Measurements from ENCODE around the gene NPSR1. TPM values are rescaled to one million over a fixed set of nuclear protein-coding genes. Genes with fewer than 3 reads are reported as not detected.

The NPSR1 gene
- total RNA-seq, 4 donors from 2014 or later, result not detected

DNA sequence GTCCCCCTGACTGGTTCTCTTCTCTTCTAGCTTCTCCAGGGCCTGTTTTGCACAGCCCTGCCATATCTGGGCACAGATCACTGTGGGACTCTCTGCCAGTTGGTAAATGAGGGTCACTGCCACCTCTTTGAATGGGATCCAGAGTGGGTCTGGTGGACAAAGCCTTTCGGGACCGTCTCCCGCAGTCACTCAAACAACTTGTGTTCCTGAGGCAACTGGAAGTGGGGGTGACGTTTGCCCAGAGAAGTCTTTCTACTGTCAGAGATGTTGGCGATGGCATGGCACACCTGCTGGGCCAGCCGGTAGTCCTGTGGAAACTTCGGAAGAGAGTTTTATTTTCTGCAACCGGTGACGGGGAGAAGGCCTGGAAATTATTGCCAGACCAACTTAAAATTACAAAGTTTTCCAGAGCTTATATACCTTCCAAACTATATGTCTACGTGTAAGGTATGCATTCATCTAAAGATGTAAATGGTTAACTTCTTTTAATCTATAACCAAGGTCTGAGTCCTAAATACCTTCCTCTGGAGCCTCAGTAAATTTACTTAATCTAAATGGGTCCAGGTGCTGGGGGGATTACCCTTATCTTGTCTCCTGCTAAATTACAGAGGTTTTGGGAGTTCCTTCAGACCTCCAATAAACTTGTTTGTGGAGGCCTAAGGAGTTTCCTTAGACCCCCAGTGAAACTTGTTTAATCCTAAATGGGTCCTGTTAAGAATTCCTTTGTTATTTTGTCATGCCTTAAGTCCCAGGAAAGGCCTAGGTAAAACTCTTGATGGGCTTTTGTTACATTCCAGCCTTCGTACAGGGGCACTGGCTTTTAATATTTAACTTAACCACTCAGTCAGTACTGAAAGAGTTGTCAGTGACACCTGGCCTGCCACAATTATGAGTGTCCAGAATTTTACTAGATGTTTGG, 94.0 kb downstream of the NPSR1 start:
- DNase-seq (ENCODE audit: extremely low spot score), result no peak
- TF ChIP-seq EP300 (IDR thresholded peaks at IDR 0.05) (no peak), POLR2AphosphoS5 (IDR thresholded peaks at IDR 0.05) (no peak), POLR2A (IDR thresholded peaks at IDR 0.05; ENCODE audit: low read depth) (no peak)
- TF ChIP-seq, protein P1, sequence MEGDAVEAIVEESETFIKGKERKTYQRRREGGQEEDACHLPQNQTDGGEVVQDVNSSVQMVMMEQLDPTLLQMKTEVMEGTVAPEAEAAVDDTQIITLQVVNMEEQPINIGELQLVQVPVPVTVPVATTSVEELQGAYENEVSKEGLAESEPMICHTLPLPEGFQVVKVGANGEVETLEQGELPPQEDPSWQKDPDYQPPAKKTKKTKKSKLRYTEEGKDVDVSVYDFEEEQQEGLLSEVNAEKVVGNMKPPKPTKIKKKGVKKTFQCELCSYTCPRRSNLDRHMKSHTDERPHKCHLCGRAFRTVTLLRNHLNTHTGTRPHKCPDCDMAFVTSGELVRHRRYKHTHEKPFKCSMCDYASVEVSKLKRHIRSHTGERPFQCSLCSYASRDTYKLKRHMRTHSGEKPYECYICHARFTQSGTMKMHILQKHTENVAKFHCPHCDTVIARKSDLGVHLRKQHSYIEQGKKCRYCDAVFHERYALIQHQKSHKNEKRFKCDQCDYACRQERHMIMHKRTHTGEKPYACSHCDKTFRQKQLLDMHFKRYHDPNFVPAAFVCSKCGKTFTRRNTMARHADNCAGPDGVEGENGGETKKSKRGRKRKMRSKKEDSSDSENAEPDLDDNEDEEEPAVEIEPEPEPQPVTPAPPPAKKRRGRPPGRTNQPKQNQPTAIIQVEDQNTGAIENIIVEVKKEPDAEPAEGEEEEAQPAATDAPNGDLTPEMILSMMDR (IDR thresholded peaks at IDR 0.05), result no peak
- H3K27me3 ChIP-seq, result no peaks in the 10 kb centered on the region
- H3K36me3 ChIP-seq, result no peaks in the 10 kb centered on the region
- no peaks in the 10 kb centered on the region for H3K4me1 ChIP-seq
- H3K4me3 ChIP-seq, result no peak overlapping the region
- 89% methylated on average over 11 of the region's 11 CpGs for WGBS
- intact Hi-C loops (cut with DNase I), result no loop called here
- H3K9me3 ChIP-seq, result no peaks in the 10 kb centered on the region
- H3K27ac ChIP-seq (replicated peaks in 1 of 4), result no peak overlapping the region

DNA sequence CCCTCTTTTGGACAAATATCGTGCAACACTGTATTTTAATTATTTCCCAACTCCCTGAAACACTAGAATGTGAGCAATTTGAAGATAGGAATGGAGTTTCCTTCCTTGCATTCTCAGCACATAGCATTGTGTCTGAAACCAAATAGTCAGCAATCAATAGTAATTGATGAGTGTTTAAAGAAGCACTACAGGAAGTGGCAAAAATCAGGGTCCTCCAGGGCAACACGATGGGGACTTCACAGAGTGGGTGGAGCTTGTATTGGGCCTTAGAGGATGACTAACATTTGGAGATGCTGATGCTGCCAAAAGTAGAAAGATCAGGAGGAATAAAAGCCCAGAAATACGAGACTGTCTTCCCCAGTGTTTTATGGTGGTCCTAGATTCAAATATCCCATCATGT, 94.9 kb downstream of the NPSR1 start:
- TF ChIP-seq POLR2A (IDR thresholded peaks at IDR 0.05; ENCODE audit: low read depth), result no peak
- Histone ChIP-seq H3K4me3 (no peak overlapping the region), H3K27me3 (no peaks in the 10 kb centered on the region), H3K4me1 (no peaks in the 10 kb centered on the region), H3K36me3 (no peaks in the 10 kb centered on the region), H3K27ac (replicated peaks in 1 of 4) (no peak overlapping the region), H3K9me3 (no peaks in the 10 kb centered on the region)
- no peak for DNase-seq (ENCODE audit: extremely low spot score)
- intact Hi-C loops (cut with DNase I), result no loop called here
- 47% methylated on average over 3 of the region's 3 CpGs for WGBS

GRCh38 chr7:34755008-34755407, 97.0 kb downstream of the NPSR1 start:
- Histone ChIP-seq H3K4me3 (no peak overlapping the region), H3K4me1 (no peaks in the 10 kb centered on the region), H3K27me3 (no peaks in the 10 kb centered on the region), H3K36me3 (no peaks in the 10 kb centered on the region), H3K27ac (replicated peaks in 1 of 4) (no peak overlapping the region), H3K9me3 (no peaks in the 10 kb centered on the region)
- 74% methylated on average over 2 of the region's 2 CpGs for WGBS
- intact Hi-C loops (cut with DNase I), result no loop called here
- DNase-seq (ENCODE audit: extremely low spot score), result no peak
- TF ChIP-seq EP300 (IDR thresholded peaks at IDR 0.05) (no peak), POLR2AphosphoS5 (IDR thresholded peaks at IDR 0.05) (no peak), POLR2A (IDR thresholded peaks at IDR 0.05; ENCODE audit: low read depth) (no peak)
- TF ChIP-seq, protein P1 (IDR thresholded peaks at IDR 0.05), result no peak

DNA sequence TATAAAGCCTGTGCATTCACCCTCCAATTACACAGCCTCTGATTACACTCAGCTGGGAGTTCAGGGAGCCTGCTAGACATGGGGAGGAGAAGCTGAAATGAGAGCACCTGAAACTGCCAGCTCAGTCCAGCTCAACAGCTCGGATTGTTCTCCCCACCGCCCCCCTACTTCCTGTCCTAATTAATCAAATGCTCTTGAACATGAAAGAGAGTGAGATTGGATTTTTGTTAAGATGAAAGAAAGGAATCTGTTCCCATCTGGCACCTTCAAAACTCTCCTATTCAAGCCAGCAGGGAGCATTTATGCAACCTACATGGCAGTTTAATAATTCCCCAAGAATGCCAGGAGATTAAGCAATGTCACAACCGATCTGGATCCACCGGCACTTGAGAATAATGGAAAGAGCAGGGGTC, 98.0 kb downstream of the NPSR1 start:
- Histone ChIP-seq H3K9me3 (no peaks in the 10 kb centered on the region), H3K27me3 (no peaks in the 10 kb centered on the region), H3K36me3 (no peaks in the 10 kb centered on the region), H3K4me3 (no peak overlapping the region), H3K27ac (replicated peaks in 1 of 4) (no peak overlapping the region), H3K4me1 (no peaks in the 10 kb centered on the region)
- intact Hi-C loops (cut with DNase I), result no loop called here
- 13% methylated on average over 4 of the region's 4 CpGs for WGBS
- DNase-seq (ENCODE audit: extremely low spot score), result no peak
- TF ChIP-seq EP300 (IDR thresholded peaks at IDR 0.05) (no peak), POLR2A (IDR thresholded peaks at IDR 0.05; ENCODE audit: low read depth) (no peak), POLR2AphosphoS5 (IDR thresholded peaks at IDR 0.05) (no peak)
- TF ChIP-seq, protein P1 (IDR thresholded peaks at IDR 0.05), result no peak

DNA sequence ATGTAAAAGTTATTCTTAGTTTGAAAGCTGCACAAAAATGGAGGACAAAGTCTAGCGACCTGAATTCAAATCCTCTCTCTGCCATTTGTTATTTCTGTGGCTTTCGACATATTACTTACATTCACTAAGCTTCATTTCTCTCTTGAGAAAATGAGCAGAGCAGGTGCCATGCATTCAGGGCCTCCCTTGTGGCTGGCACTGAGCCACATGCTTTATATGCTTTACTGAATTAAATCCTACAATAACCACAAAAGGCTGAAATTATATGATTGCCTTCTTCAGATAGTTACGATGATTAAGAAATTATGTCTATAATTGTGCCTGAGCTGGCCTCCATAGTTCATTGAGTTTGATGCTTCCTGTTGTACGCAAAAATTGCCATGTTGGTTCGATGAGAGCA, 98.7 kb downstream of the NPSR1 start:
- intact Hi-C loops (cut with DNase I), result no loop called here
- no peak overlapping the region for H3K27ac ChIP-seq (replicated peaks in 1 of 4)
- TF ChIP-seq EP300 (IDR thresholded peaks at IDR 0.05), result no peak
- TF ChIP-seq POLR2A (IDR thresholded peaks at IDR 0.05; ENCODE audit: low read depth), result no peak
- no peak for TF ChIP-seq POLR2AphosphoS5 (IDR thresholded peaks at IDR 0.05)
- TF ChIP-seq, protein P1 (IDR thresholded peaks at IDR 0.05), result no peak
- H3K4me1 ChIP-seq, result no peaks in the 10 kb centered on the region
- H3K36me3 ChIP-seq, result no peaks in the 10 kb centered on the region
- no peaks in the 10 kb centered on the region for H3K9me3 ChIP-seq
- no peak for DNase-seq (ENCODE audit: extremely low spot score)
- H3K4me3 ChIP-seq, result no peak overlapping the region
- no peaks in the 10 kb centered on the region for H3K27me3 ChIP-seq
- 88% methylated on average over 5 of the region's 5 CpGs for WGBS
